Measurements from ENCODE around the gene OSBPL7.

- TF ChIP-seq POLR2AphosphoS5 (IDR thresholded peaks at IDR 0.05; ENCODE audit: low read depth, low read length) (no peak), SPI1 (IDR thresholded peaks at IDR 0.05; ENCODE audit: low read depth, low read length) (no peak), TAF1 (IDR thresholded peaks at IDR 0.05; ENCODE audit: low read depth, low read length) (no peak), POLR2A (IDR thresholded peaks at IDR 0.05; ENCODE audit: low read depth, low read length) (no peak; the same call in 1 of the 2 replicates)
These were observed 1.2 kb upstream of the OSBPL7 start for GRCh38 chr17:47822785-47823184.

All from GM12891 (cell line).